ENCODE data around the gene MYO1D.

MYO1D gene

GRCh38 chr17:32497431-32498205, 379.3 kb downstream of the MYO1D start:
- no peak for DNase-seq

- DNase-seq = no peak
Measured at GRCh38 chr17:32496395-32497073, 380.4 kb downstream of the MYO1D start.

- no peak for DNase-seq
Measured at GRCh38 chr17:32495359-32496231, 381.3 kb downstream of the MYO1D start.

GRCh38 chr17:32494621-32495358, 382.1 kb downstream of the MYO1D start:
- DNase-seq = no peak

- DNase-seq = no peak
Measured at GRCh38 chr17:32493976-32494513, 382.9 kb downstream of the MYO1D start.

- no peak for DNase-seq
Measured at GRCh38 chr17:32493571-32493970, 383.4 kb downstream of the MYO1D start.

- no peak for DNase-seq
Measured at GRCh38 chr17:32492648-32493289, 384.2 kb downstream of the MYO1D start.

- DNase-seq = no peak
Measured at GRCh38 chr17:32492264-32492589, 384.7 kb downstream of the MYO1D start.

GRCh38 chr17:32491371-32492263, 385.3 kb downstream of the MYO1D start:
- no peak for DNase-seq

GRCh38 chr17:32490101-32490482, 386.8 kb downstream of the MYO1D start:
- no peak for DNase-seq

GRCh38 chr17:32489320-32490100, 387.4 kb downstream of the MYO1D start:
- no peak for DNase-seq

- no peak for DNase-seq
Measured at GRCh38 chr17:32488604-32489180, 388.2 kb downstream of the MYO1D start.

- DNase-seq = no peak
Measured at GRCh38 chr17:32488177-32488542, 388.8 kb downstream of the MYO1D start.

GRCh38 chr17:32487473-32488176, 389.3 kb downstream of the MYO1D start:
- DNase-seq = no peak

- DNase-seq = peak; percentile 65
Measured at GRCh38 chr17:32486701-32487472, 390.0 kb downstream of the MYO1D start, which contains the start of gene CDK5R1. CDK5R1 (plus strand) TSS chr17:32486993; CDS start chr17:32487621, 628 bp downstream.

GRCh38 chr17:32486111-32486700, 390.7 kb downstream of the MYO1D start:
- DNase-seq = peak; percentile 70

GRCh38 chr17:32485261-32486110, 391.4 kb downstream of the MYO1D start:
- no peak for DNase-seq
